CMK (cell line): ENCODE results near the gene QDPR.

ENCODE experiments used
- DNase-seq: peaks from one replicate; pipeline ENCODE4 v3.0.0-alpha.2; 2010; ENCODE audit warnings: low read depth

Gene QDPR

DNA sequence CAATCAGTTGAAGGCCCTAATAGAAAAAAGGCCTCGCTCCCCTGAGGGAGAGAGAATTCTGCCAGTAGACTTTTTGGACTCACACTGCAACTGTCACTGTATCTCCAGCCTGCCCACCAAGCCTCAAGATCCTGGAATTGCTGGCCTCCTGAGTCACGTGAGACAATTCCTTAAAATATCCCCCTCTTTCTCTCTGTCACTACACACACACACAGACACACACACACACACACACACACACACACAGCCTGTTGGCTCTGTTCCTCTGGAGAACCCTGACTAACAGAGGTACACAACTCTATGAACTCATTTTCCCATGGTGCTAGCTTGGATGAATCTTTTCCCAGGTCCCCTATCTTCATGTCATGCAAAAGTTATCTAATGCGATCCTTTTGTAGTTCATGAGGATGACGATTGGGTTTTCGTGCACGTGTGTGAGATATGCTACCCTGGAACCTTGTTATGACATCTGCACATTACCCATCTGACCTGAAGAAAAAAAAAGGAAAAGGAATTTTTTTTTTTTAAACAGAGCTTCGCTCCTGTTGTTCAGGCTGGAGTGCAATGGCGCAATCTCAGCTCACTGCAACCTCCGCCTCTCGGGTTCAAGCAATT lies 16.8 kb upstream of the QDPR start:
- DNase-seq = no peak

GRCh38 chr4:17526695-17527477 lies 15.0 kb upstream of the QDPR start:
- DNase-seq = no peak

- no peak for DNase-seq
These were observed 11.8 kb upstream of the QDPR start for GRCh38 chr4:17523662-17524061.

- DNase-seq = no peak
These were observed 9.7 kb upstream of the QDPR start for GRCh38 chr4:17521595-17521994.

DNA sequence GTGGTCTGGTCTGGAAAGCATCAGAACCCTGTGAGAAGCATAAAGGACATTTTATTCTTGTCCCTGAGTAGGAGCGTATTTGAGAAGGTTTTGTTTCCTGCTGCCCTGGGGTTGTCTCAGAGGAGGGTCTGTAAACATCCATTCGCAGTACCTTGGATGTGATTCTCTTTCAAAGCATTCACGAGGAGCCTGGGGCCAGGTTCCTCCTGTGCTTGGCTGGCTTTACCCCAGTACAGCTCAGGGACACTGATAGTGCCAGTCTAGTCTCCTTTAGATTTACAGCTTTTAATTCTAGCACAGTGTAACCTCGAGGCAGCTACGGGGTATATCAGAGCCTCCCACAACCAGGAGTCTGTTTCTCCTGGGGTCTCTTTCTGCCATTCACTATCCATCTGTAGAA lies 5.8 kb upstream of the QDPR start:
- no peak for DNase-seq

- no peak for DNase-seq
These were observed 5.1 kb upstream of the QDPR start for GRCh38 chr4:17516980-17517379.

GRCh38 chr4:17515445-17516407 lies 3.8 kb upstream of the QDPR start:
- no peak for DNase-seq

GRCh38 chr4:17514865-17515264 lies 3.0 kb upstream of the QDPR start, which contains the start of gene CLRN2:
Gene CLRN2, plus strand, starts transcription at chr4:17515165. Its CDS starts 102 bp downstream, at chr4:17515267.
- DNase-seq = no peak

DNA sequence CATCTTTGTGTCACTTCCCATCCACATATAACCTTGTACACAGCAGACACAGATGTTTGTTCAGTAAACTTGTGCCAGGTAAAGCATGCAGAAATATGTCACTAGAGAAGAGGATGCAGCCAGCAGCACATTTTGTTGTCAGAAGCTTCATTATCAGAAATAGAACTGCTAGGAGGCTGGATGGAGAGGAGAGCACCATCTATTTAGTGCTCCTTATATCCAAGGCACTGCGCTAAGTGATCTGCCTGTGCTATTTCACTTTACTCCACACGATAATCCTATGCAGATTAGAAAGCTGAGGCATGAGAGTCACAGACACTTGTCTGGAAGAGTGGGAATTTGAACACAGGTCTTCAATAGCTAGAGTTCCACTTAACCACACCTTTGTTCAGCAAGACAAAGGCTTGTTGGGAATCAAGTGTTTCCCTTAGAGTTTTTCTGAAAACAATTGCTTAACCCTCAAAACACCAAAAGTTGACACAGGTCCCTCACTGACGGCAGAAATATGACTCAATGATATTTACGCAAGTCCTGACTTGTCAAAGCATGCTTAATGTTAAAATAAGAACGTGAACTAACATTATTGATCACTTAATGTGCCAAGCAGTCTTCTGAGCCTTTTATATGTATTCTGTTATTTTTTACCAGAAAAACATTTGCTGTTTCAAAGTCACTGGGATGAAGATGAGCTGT lies 1.2 kb upstream of the QDPR start:
- no peak for DNase-seq

DNA sequence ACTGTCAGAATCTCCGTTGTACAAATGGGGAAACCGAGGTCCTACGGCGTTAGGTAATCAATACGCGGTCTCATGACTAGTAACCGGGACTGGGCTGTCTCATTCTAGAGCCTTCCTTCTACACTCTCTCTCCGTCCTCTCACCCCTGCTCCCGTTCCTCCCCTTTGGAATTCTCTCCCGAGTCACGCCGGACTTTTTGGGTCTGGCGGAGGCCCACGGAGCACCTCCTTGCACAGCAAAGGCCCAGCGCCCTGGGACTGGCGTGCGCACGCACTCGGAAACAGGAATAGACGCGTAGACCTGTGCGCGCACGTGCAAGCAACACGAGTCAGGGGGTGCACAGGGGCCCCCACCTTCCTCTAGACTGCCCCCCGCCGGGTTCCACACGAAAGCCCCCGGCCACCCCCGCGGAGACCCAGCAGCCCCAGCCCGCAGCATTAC lies 361 bp downstream of the QDPR start:
- DNase-seq = peak; percentile 17

- no peak for DNase-seq
These were observed 839 bp downstream of the QDPR start for GRCh38 chr4:17511051-17511450.

DNA sequence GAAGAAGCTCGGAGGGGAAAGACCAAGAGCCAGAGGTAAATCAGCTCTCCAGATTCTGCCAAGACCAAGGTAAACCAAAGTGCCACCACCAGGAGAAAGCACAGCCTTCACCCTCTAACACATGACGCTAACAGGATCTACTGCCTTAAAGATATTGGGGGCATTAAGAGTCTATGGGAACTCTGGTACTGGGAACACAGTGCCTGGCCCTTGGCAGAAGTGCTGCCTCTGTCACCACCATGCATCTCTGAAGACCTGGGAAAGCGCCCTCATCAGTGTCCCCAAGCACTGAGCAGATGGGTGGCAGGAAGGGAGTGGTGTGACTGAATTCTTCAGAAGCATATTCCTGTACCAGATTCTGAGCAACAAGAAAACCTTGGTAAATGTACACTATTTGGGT lies 1.3 kb downstream of the QDPR start:
- DNase-seq = no peak

- no peak for DNase-seq
These were observed 7.8 kb downstream of the QDPR start for GRCh38 chr4:17504081-17504480.

DNA sequence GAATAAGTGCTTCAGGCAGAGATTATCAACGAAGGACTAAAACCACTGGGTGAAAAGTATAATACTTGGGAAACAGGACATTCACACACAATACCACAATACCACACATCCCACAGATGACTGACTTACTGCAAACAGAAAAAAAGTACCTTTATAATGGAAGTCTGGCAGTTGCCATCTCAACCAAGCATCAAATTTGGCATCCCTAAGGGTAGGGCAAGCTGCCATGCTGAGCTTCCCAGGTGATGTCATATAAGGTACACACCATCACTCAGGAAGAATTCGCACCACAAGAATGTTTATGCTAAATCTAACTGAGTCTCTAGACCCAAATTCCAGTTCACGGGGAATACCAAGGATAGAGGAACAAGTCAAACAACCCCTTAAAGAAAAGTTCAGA lies 9.1 kb downstream of the QDPR start:
- no peak for DNase-seq

DNA sequence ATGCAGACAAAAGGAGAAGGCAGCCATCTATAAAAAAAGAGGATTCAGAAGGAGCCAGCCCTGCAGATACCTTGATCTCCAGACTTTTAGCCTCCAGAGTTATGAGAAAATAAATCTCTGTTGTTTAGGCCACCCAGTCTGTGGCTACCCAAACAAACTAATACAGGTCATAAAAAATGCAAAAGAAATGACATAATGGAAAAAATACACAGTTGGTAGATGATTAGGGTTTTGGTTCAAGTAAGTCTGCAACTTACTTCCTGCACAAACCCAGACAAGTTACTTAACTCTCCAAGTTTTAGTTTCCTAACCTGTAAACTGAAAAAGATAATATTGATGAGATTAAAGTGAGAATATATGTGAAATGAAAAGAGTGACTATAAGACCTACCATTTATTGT lies 11.3 kb downstream of the QDPR start:
- no peak for DNase-seq

DNA sequence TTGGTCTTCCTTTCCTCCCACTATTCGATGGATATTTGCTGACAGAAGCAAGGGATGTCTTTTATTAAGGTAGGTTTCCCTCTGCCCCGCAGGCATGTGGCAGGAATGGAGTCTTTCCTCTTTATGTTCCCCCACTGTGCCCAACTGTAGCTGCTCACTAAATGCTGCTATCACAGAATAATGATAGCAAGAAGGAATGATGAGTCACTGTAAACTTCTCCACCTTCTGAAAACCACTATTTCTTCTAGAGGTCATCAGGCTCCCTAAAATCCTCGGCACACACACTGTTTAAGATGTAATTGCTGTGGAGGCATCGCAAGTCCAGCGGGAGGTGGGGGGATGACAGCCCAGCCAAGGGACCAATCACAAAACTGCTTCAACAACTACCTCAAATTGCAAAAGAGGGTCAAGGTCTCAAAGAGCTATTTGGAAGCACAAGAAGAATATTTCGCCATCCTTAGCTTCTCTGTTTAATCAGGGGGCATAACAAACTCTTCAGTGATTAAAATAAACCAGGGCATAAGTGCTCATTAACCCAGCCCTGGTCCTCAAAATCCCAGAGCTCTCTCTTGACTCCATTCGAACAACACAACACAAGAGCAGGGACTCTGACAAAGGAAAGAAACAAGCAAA lies 13.9 kb downstream of the QDPR start:
- DNase-seq = no peak

DNA sequence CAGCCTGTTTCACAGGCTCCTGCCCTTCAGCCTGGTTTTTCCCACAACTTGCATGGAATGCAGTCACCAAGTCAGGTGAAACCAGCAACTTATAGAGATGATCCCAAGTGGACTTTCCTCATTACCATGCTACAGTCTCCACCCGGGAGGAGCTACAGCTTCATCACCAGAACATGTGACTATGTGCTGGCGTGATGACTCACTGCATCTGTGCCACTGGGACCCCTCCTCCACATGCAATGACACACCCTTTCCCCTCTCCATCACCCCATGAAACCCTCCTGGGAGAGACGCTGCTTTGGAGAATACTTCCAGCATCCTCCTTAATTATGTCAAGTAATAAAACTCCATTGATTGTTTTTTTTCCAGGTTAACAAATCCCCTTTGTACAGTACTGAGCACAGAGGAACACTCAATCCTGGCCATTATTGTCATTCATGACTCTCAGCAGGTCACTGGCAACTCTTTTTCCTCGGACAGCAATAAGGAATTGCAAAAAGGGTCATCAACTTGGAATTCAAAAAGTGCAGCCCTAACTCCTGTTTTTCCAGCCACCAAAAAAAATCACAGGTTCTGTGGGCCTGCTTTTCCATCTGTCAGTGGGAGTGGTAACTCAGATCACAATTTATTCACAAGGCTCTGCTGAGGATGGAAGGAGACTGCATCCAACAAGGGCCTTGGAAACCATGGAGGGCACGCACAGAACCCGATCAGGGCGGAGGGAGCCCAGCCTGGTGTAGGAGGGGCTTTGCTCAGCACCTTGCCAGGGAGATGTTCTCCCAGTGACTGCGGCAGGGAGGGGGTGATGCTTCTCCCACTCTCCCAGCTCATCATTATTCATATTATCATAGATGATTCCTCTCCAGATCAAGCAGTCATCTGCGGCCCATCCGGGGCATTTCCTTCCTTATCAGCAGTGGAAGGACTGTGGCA lies 17.4 kb downstream of the QDPR start:
- no peak for DNase-seq

GRCh38 chr4:17493619-17494018 lies 18.3 kb downstream of the QDPR start:
- no peak for DNase-seq

- DNase-seq = no peak
These were observed 19.0 kb downstream of the QDPR start for GRCh38 chr4:17492876-17493275.

GRCh38 chr4:17492058-17492741 lies 19.7 kb downstream of the QDPR start:
- no peak for DNase-seq
